Measurements from ENCODE around the gene SLC29A2. TPM values are rescaled to one million over a fixed set of nuclear protein-coding genes. Genes with fewer than 3 reads are reported as not detected.

Gene SLC29A2
- total and polyA plus RNA-seq, 2 of the 8 experiments (the other 6 are each of a cell fraction or from before 2014, with no cell fraction given), result 29.3 to 31.6 TPM

DNA sequence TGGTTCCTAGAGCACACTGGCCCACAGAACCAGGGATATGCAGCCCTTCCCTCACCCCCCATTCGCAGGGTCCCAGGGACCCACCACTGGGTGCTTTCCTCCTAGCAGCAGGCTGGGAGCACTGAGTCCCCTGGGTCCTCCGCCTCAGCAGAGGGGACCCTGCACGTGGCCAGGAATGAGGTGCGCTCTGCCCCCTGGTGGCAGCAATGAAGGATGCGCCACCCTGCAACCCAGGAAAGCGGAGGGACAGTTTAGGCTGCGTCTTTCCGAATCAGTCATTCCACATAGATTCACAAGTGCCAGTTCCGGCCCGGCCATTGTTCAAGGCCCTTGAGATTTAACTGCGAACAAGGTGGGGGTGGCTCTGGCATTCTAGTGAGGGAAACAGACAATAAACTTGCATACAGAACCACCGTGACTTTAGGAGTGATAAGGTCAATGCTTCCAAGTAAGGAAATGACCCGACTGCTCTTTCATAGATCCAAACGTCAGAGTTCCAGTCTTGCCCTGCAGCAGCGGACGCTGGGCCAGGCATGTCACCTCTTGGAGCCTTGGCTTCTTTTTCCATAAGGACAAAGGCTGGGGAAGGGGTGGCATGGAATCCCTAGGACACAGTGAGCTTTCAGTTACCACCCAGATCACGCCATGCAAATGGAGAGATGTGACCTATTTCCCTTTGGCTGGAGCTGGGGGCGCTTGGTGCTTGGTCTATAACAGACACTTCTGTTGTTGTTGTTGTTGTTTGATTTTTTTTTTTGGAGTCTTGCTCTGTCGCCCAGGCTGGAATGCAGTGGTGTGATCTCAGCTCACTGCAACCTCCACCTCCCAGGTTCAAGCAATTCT lies 43.0 kb downstream of the SLC29A2 start (continued):
- TF ChIP-seq TAF7 (optimal IDR thresholded peaks at IDR 0.05; ENCODE audit: borderline replicate concordance, low read depth, low read length) (no peak), POLR2A (IDR thresholded peaks at IDR 0.05; ENCODE audit: control extremely low read depth in 1 of 2, low read depth in 2 of 2, low read length in 2 of 2) (no peak; a peak in 1 of 3 replicates), TAF1 (IDR thresholded peaks at IDR 0.05; ENCODE audit: low read depth, low read length) (no peak), KDM1A (IDR thresholded peaks at IDR 0.05; ENCODE audit: borderline replicate concordance, low read length) (no peak), CTBP2 (IDR thresholded peaks at IDR 0.05; ENCODE audit: borderline replicate concordance, insufficient read depth, insufficient read length, low read length) (no peak), CHD1 (IDR thresholded peaks at IDR 0.05; ENCODE audit: low read depth, low read length) (no peak), SUZ12 (IDR thresholded peaks at IDR 0.05; ENCODE audit: low read length) (no peak), POLR2AphosphoS5 (IDR thresholded peaks at IDR 0.05; ENCODE audit: low read depth, low read length) (no peak; the same call in 1 of the 2 replicates), JUND (IDR thresholded peaks at IDR 0.05; ENCODE audit: low read length) (no peak), PHF8 (conservative IDR thresholded peaks at IDR 0.05; ENCODE audit: low read depth, low read length) (no peak), RNF2 (IDR thresholded peaks at IDR 0.05; ENCODE audit: borderline replicate concordance, low read depth, low read length, missing control alignments, poor library complexity, severe bottlenecking) (no peak), NANOG (IDR thresholded peaks at IDR 0.05; ENCODE audit: insufficient read depth, low read depth, low read length, poor library complexity, severe bottlenecking) (no peak), FOSL1 (IDR thresholded peaks at IDR 0.05; ENCODE audit: insufficient read depth, low read depth, low read length) (no peak), SIRT6 (IDR thresholded peaks at IDR 0.05; ENCODE audit: low read length) (no peak), RXRA (IDR thresholded peaks at IDR 0.05; ENCODE audit: insufficient read depth, low read depth, low read length) (no peak), CBX5 (IDR thresholded peaks at IDR 0.05; ENCODE audit: low read depth, low read length) (no peak), HDAC6 (IDR thresholded peaks at IDR 0.05; ENCODE audit: low read depth, low read length) (no peak), EZH2 (IDR thresholded peaks at IDR 0.05; ENCODE audit: low read depth, low read length, severe bottlenecking) (peak; percentile 21)
- TF ChIP-seq, protein P1, sequence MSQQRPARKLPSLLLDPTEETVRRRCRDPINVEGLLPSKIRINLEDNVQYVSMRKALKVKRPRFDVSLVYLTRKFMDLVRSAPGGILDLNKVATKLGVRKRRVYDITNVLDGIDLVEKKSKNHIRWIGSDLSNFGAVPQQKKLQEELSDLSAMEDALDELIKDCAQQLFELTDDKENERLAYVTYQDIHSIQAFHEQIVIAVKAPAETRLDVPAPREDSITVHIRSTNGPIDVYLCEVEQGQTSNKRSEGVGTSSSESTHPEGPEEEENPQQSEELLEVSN (IDR thresholded peaks at IDR 0.05), result peak; percentile 91
- TF ChIP-seq, protein P2, sequence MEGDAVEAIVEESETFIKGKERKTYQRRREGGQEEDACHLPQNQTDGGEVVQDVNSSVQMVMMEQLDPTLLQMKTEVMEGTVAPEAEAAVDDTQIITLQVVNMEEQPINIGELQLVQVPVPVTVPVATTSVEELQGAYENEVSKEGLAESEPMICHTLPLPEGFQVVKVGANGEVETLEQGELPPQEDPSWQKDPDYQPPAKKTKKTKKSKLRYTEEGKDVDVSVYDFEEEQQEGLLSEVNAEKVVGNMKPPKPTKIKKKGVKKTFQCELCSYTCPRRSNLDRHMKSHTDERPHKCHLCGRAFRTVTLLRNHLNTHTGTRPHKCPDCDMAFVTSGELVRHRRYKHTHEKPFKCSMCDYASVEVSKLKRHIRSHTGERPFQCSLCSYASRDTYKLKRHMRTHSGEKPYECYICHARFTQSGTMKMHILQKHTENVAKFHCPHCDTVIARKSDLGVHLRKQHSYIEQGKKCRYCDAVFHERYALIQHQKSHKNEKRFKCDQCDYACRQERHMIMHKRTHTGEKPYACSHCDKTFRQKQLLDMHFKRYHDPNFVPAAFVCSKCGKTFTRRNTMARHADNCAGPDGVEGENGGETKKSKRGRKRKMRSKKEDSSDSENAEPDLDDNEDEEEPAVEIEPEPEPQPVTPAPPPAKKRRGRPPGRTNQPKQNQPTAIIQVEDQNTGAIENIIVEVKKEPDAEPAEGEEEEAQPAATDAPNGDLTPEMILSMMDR (IDR thresholded peaks at IDR 0.05; ENCODE audit: control extremely low read depth in 1 of 3, insufficient read depth in 1 of 3, low read depth in 1 of 3, low read length in 3 of 3), result peak; percentile 95 to 98 (median 97)
